Smooth muscle cell (in vitro differentiated cells): ENCODE results near the gene SFXN2. TPM values are rescaled to one million over a fixed set of nuclear protein-coding genes. Genes with fewer than 3 reads are reported as not detected.

Experiments
- DNase-seq: peaks from one replicate; lab custom pipeline; 2025; ENCODE audit not compliant: unreplicated experiment; lab: John Stamatoyannopoulos, UW
- H2AFZ ChIP-seq: fragments of 200-600 bp; sonication (generic); 2 replicates; pipeline ENCODE4 v1.6.0; 2016; ENCODE audit warnings: antibody characterized with exemption, low read depth, mild to moderate bottlenecking
- H3F3A ChIP-seq: fragments of 200-600 bp; sonication (generic); 2 replicates; pipeline ENCODE4 v1.6.0; 2017; ENCODE audit warnings: antibody characterized with exemption, low read depth
- H3K27ac ChIP-seq: fragments of 200-600 bp; sonication (generic); 2 replicates; pipeline ENCODE4 v1.5.1; 2016; ENCODE audit warnings: low read depth, mild to moderate bottlenecking
- H3K27me3 ChIP-seq: fragments of 200-600 bp; sonication (generic); 2 replicates; pipeline ENCODE4 v1.6.1; 2016; ENCODE audit warnings: low read depth, mild to moderate bottlenecking
- H3K36me3 ChIP-seq: fragments of 200-600 bp; sonication (generic); 2 replicates; pipeline ENCODE4 v1.5.1; 2016; ENCODE audit warnings: low read depth
- H3K4me1 ChIP-seq: fragments of 200-600 bp; sonication (generic); 2 replicates; pipeline ENCODE4 v1.5.1; 2016; ENCODE audit warnings: low read depth
- H3K4me2 ChIP-seq: fragments of 200-600 bp; sonication (generic); 2 replicates; pipeline ENCODE4 v1.6.0; 2016; ENCODE audit warnings: mild to moderate bottlenecking
- H3K4me3 ChIP-seq: fragments of 200-600 bp; sonication (generic); 2 replicates; pipeline ENCODE4 v1.5.1; 2016; ENCODE audit warnings: mild to moderate bottlenecking
- H3K79me2 ChIP-seq: fragments of 200-600 bp; sonication (generic); 2 replicates; pipeline ENCODE4 v1.6.0; 2016; ENCODE audit warnings: low read depth, mild to moderate bottlenecking
- H3K9ac ChIP-seq: fragments of 200-600 bp; sonication (generic); 2 replicates; pipeline ENCODE4 v1.6.0; 2016; ENCODE audit warnings: low read depth
- H3K9me3 ChIP-seq: fragments of 200-600 bp; sonication (generic); replicated peaks from 2 replicates; pipeline ENCODE4 v1.5.1; 2016; ENCODE audit warnings: low read depth
- H4K20me1 ChIP-seq: fragments of 200-600 bp; sonication (generic); 2 replicates; pipeline ENCODE4 v1.6.0; 2016; ENCODE audit warnings: low read depth
- CTCF ChIP-seq: fragments of 200-600 bp; sonication (generic); IDR thresholded peaks from 2 replicates; pipeline ENCODE4 v1.5.1; 2017; ENCODE audit warnings: borderline replicate concordance, mild to moderate bottlenecking, antibody characterized with exemption; ENCODE audit not compliant: insufficient read depth, poor library complexity, severe bottlenecking
- WGBS: methylation state at CpG from one replicate; pipeline ENCODE4 v1.1.7; 2016; ENCODE audit warnings: low lambda C conversion rate; 5-methylcytosine and 5-hydroxymethylcytosine counted together
- polyA plus RNA-seq: library from polyadenylated mRNA; unstranded; fragments of >200 nt; fragmentation: Nextera tagmentation; extraction: Ambion mirVana; gene quantifications from 2 replicates; pipeline ENCODE4 v1.2.1, GENCODE V29; 2016
- total RNA-seq: library from RNA; depleted of rRNA; stranded (reverse); fragments of >200 nt; gene quantifications from 2 replicates; pipeline ENCODE4 v1.2.3, GENCODE V29; 2014

SFXN2 gene
- total and polyA plus RNA-seq, 2 experiments from 2014 or later, result 2.0 to 2.9 TPM

DNA sequence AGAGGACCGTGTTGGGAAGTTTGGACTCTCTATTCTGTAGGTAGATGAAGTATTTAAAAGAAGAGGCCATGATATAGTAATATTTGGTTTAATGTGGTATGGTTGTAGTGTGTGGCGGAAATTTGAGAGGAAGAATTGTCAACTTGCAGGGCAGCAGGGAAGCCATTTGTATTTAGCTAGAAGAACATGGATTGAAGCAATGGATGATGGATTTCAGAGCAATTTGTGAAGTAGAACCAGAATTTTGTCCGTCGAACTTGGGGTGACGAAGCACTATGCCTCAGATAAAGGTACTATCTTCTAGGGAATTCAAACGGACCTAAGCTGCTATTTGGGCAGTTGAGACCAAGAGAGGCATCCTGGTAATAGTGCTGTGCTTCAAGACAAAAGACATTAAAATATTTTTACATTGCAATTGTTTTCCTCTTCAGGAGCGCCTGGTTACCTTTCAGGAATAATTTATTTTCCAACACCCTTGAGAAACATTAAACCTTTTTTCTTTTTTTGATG is 28.7 kb downstream of the SFXN2 start:
- no peak overlapping the region for H3K27ac ChIP-seq
- H2AFZ ChIP-seq, result peak overlapping the region; percentile 97
- H3K4me2 ChIP-seq, result peak overlapping the region; percentile 80
- H3K9ac ChIP-seq, result peak overlapping the region; percentile 12
- H3F3A ChIP-seq, result peaks cover under 1% of the 10 kb centered on the region
- H3K79me2 ChIP-seq, result peaks cover 37% of the 10 kb centered on the region
- no peaks in the 10 kb centered on the region for H3K36me3 ChIP-seq
- DNase-seq, result no peak
- H3K4me1 ChIP-seq, result peaks cover 15% of the 10 kb centered on the region
- H3K9me3 ChIP-seq, result no peaks in the 10 kb centered on the region
- H3K4me3 ChIP-seq, result peak overlapping the region; percentile 40
- no peak for TF ChIP-seq CTCF
- peaks cover 23% of the 10 kb centered on the region for H4K20me1 ChIP-seq
- WGBS, result 44% methylated on average over 7 of the region's 7 CpGs
- H3K27me3 ChIP-seq, result no peaks in the 10 kb centered on the region

DNA sequence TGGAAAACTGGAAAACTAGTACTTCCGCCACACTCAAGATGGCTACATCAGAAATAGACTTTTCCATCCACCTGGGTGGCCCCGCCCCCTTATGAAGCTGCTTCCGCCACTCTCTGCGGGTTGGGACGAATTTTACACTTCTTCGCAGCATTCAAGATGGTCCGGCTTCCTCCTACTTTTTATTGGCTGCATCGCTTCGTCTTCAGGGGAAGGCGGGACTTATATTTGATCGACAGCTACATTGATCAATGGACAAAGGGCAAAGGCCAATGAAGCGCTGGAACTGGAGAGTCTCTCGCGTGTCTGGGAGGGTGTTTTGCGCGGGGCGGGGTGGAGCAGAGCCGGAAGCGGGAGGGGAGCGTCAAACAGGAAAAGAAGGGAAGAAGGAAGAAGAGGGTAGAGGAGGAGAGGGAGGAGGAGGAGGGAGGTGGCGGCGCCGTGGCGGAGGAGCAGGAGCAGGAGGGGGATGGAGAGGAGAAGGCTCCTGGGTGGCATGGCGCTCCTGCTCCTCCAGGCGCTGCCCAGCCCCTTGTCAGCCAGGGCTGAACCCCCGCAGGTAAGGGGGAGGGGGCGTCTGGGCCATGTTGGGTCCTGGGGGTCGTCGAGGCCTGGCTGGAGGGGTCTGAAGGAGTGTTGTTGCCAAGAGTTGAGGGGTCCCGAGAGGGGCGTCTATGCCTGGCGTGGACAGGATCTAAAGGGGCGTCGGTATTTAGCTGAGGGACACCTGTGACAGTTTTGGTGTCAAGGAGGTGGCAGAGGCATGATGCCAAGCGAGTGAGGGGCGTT is 29.3 kb downstream of the SFXN2 start, which contains the start of gene WBP1L:
Gene WBP1L (plus strand): TSS at position 361 of the 786 bp plus-strand sequence. CDS start 106 bp downstream, at position 467.
- Histone ChIP-seq H3K79me2 (peaks cover 43% of the 10 kb centered on the region), H4K20me1 (peaks cover 30% of the 10 kb centered on the region), H2AFZ (peak within 1 kb of the TSS; percentile 97), H3F3A (peaks cover 5% of the 10 kb centered on the region), H3K36me3 (no peaks in the 10 kb centered on the region), H3K4me1 (peaks cover 15% of the 10 kb centered on the region), H3K4me3 (peak within 1 kb of the TSS; percentile 69), H3K27ac (peak within 1 kb of the TSS; percentile 3), H3K9ac (peak within 1 kb of the TSS; percentile 64), H3K4me2 (peak within 1 kb of the TSS; percentile 99), H3K27me3 (no peaks in the 10 kb centered on the region), H3K9me3 (no peaks in the 10 kb centered on the region)
- WGBS, result under 1% methylated on average over 27 of the region's 37 CpGs
- TF ChIP-seq CTCF, result no peak
- DNase-seq, result peak; percentile 93

- Histone ChIP-seq H3F3A (peaks cover 5% of the 10 kb centered on the region), H3K9me3 (no peaks in the 10 kb centered on the region), H4K20me1 (peaks cover 37% of the 10 kb centered on the region), H3K36me3 (no peaks in the 10 kb centered on the region), H3K4me1 (peaks cover 15% of the 10 kb centered on the region), H3K4me3 (peak overlapping the region; percentile 69), H3K9ac (peak overlapping the region; percentile 64), H3K4me2 (peak overlapping the region; percentile 99), H3K79me2 (peaks cover 49% of the 10 kb centered on the region), H2AFZ (no peak overlapping the region), H3K27ac (no peak overlapping the region), H3K27me3 (no peaks in the 10 kb centered on the region)
- 21% methylated on average over 9 of the region's 9 CpGs for WGBS
- no peak for TF ChIP-seq CTCF
- no peak for DNase-seq
Measured at GRCh38 chr10:102744374-102745051, 30.1 kb downstream of the SFXN2 start.
